Activated T-helper 1 cell treated with anti-CD3 and anti-CD28 coated beads, Interleukin-2, amount 50 U/mL, for 16 hours (primary cell): Measurements from ENCODE around the gene TXNDC9.
"Not testable (repeated sequence)": the region's sequence is repeated elsewhere in the genome, so short reads cannot be mapped to it uniquely, and the experiment has no call there.

Source experiments
- DNase-seq, 2 donors: peaks; one replicate each; pipeline ENCODE4 v3.0.0-alpha.2; 2020; ENCODE audit warnings: low read depth in 1 of 2, low spot score in 1 of 2

The TXNDC9 gene

DNA sequence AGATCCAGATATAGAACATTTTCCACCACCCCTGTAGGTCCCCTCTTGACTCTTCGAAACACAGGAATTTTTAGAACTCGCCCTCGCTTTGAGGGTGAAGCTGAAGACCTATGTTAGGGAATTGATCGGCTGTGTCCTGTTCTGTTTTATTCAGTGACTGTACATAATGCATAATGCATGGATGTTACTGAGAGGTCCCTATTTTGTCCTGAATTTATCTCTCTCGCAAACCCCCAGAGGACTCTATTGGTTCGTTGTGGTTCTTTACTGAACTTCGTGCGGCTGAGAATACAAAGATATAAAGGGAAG lies 625 bp upstream of the TXNDC9 start:
- DNase-seq, result no peak

DNA sequence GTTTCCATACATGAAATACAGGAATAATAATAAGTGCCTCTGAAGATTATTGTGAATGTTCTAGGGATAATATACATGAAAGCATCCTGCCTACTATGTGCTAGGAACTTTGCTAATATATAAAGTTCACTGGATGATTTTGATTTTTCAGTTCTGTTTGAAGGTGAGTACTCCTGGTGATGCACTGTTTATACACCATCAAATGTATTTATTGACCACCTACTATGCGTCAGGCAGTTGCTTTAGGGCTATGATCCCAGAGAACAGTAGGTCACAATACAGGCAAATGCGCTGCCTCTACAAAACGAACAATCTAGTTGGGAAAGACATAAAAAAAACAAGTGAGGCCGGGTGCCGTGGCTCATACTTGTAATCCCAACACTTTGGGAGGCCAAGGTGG lies 10.7 kb downstream of the TXNDC9 start:
- no peak for DNase-seq

DNA sequence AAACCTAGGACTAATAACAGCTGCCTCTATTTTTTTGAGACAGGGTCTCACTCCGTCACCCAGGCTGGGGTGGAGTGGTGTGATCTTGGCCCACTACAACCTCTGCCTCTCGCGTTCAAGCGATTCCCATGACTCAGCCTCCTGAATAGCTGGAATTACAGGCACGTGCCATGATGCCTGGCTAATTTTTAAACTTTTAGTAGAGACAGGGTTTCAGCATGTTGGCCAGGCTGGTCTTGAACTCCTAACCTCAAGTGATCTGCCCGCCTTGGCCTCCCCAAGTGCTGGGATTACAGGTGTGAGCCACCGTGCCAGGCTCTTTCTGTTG lies 18.3 kb downstream of the TXNDC9 start:
- not testable (repeated sequence) for DNase-seq

DNA sequence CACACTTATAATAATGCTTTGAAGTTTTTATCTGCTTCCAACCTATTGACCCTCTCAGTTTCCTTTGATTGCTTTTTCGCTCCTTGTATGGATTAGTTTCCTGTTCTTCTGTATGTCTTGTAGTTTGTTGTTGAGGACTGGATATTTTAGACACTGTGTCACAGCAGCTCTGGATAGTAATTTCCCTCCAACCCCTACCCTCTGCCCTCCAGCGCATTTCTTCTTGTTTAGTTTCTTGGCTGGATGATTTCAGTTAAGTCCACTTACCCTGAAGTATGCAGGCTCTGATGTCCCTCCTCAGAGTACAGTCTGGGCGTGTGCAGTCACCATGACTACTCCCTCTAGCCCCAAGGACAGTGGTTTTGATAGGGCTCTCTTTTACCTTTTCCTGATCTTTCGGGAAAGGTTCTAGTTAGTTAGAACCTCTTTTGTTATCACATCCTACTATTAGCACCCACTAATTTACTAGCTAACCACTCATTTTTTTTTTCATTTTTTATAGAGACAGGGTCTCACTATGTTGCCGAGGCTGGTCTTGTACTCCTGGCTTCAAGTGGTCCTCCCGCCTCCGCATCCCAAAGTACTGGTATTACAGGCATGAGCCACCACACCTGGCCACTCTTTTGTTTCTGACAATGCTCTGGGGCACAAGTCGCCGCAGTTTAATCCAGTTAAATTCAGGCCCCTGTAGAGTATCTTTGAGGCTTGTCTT lies 18.8 kb downstream of the TXNDC9 start:
- DNase-seq, result no peak

DNA sequence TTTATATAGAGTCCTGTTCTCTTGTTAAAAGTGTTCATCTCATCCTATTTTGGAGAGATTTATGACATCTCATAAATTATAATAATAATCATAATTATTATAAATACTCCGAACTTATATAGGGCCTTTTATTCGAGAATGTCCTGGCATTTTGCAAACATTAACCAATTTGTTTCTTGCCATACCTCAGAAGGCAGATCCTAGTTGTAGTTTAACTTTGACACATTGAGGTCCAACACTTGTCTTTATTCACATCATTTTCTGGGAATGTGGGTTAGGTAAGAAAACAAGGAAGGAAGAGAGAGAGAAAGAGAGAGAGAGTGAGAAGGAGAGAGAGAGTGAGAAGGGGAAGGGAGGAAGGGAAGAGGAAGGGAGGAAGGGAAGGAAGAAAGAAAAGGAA lies 35.0 kb downstream of the TXNDC9 start, which contains the start of gene LYG1:
Gene LYG1, minus strand, starts transcription at position 101 of the 400 bp plus-strand sequence. CDS start 5,527 bp downstream, outside the sequence.
- DNase-seq, result not testable (repeated sequence)

DNA sequence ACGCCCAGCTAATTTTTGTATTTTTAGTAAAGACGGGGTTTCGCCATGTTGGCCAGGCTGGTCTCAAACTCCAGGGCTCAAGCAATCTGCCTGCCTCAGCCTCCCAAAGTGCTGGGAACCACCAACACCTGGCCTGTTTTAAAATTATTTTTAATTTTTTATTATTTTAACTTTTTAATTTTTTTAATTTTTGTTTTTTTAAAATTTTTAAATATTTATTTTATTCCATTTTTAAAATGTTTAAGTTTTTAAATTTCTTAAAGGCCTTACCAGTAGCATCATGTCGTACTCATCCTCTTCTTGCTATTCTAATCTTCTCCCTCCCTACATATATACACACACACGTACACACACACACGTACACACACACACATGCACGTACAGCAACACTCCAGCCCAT lies 36.6 kb downstream of the TXNDC9 start:
- no peak for DNase-seq

DNA sequence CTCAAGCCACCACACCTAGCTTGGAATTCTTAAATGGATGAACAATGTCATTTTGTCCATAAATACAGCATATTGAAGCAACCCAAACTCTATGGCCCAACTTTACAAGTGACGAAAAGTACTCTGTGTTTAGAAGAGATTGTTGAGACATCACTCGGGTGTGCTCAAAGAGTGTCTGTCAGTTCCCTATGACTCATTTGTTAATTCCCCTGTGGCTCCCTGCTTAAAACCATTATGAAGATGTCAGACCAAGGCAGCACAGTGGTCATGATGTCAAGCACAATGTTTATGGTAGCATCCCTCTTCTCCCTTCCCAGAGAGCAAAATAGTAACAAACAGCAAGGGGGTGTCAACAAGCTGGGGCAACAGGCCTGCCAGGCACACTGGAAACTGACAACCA lies 38.1 kb downstream of the TXNDC9 start:
- DNase-seq, result no peak

DNA sequence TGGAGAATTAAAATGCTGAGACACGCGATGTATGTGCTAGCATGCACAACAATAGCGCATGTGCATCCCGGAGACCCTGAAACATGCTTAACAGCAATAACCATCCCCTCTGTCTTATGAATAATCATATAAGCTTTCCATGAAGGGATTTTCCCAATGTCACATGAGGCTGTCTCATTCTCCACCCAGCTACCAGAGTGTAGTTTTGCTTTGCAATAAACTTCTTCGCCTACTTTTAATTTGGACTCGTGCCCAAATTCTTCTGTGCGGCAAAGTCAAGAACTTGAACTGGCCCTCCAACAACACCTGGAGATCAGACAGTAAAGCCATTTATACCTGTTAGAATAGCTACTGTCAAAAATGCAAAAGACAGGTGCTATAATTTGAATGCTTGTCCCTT lies 50.6 kb downstream of the TXNDC9 start:
- DNase-seq, result no peak

DNA sequence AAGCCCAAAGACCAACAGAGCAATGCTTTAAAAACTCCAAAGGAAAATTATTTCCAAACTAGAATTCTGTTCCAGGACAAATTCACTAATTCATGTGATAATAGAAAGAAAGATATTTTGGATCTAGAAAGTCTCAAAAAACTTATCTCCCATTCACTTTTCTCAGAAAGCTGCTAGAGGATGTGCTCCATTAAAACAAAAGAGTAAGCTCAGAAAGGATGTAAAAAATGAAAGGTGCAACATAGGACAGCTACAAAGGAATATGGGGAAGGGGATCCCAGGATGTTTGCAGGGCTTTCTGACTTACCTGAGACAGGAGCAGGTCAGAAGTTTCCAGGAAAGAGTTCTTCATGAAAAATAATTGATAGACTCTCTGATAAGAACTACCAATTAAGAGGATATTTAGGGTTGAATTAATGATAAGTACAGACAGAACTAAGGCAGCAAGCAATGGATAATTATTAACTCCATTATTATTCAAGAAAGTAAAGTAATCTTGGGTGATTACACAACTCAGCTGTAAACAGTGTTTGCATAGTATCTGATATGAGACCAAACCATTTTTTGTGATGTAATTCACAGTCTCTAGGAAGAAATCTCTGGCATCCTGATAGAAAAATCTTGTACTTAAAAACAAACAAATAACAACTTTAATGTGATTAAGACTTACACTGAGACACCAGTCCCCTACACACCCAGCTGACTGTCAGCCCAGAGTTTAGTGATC lies 56.0 kb downstream of the TXNDC9 start:
- no peak for DNase-seq

DNA sequence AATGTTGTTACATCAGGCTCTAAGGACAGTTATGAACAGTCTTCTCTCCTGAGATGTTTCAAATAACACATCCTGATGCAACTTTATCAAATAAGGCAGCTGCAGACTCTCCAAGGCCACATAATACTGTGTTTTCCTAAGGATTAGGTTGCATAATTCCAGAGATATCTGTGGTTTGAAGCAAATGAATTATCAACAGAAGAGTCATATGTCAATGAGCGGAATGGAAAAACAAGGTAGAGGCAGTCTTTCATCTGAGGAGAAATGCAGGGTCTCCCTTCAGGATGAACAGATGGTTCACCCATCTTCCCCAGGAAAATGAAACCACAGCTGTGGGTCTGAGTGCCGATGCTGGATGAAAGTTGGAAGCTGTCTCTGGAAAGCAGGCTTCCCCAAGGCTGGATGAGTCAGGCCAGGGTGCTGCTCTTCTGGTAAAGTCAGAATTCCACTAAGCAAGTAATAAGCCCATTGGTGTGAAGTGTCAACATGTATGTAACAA lies 57.3 kb downstream of the TXNDC9 start:
- DNase-seq, result no peak

DNA sequence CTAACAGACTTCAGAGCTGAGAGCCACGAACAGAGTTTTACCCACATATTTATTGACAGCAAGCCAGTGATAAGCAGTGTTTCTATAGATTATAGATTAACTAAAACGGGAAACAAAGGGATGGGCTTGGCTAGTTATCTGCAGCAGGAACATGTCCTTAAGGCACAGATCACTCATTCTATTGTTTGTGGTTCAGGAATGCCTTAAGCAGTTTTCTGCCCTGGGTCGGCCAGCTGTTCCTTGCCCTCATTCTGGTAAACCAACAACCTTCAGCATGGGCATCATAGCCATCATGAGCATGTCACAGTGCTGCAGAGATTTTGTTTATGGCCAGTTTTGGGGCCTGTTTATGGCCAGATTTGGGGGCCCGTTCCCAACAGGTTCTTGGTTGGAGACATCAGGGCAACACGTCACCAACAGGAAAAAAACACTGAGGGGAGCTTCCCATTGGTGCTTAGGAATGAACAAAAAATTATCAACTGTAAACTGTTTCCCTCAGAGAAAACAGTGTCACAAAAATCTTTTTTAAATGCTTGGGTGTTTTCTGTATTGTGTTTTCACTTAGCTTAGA lies 57.9 kb downstream of the TXNDC9 start:
- not testable (repeated sequence) for DNase-seq

DNA sequence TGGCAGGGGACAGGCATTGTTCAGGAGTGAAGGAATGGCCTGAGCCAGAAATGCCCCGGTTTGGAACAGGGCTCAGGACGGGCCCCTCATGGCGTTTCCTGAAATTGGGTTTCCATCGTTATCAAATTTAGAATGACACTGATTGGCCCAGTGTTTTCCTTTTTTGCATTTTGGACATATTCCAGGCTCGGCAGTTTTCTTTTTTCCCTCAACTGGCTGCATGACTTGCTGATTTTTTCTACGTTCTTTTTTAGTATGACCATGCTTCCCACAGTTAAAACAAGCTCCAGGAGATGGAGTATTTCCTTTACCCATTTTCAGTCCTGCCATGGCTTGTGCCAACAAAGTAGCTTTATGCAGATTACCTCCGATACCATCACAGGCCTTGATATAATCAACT lies 60.3 kb downstream of the TXNDC9 start:
- DNase-seq, result no peak
